ENCODE results near the gene IL1RAPL2.

The IL1RAPL2 gene

DNA sequence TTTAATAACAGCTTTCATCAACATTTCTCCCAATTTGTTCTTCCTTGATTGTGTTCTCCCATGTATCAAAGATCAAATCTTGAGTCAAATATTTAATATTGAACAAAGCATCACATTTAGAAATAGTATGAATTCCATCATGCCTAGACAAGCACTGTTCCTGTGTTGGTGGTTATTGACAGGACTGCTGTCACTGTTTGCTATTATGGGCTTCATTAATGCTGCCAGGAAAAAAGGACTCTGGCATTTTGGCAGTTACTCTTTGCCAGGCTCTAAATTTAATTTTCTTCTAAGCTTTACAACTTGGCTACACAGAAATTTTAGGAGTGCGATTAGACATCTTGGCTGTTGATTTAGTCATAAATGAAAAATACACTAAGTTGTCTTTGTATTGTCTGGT lies 960.4 kb downstream of the IL1RAPL2 start:
- Histone ChIP-seq H3K4me3 (ENCODE audit: low read length) (no peak overlapping the region), H3K9me3 (ENCODE audit: control insufficient read depth, low read length) (no peaks in the 10 kb centered on the region), H3K4me1 (ENCODE audit: control insufficient read depth, insufficient read depth, low read length) (no peaks in the 10 kb centered on the region), H3K9ac (ENCODE audit: low read length) (no peak overlapping the region), H3K36me3 (ENCODE audit: control insufficient read depth, insufficient read depth, low read length) (no peaks in the 10 kb centered on the region), H3K27me3 (ENCODE audit: control insufficient read depth, insufficient read depth, low read length) (no peaks in the 10 kb centered on the region)

DNA sequence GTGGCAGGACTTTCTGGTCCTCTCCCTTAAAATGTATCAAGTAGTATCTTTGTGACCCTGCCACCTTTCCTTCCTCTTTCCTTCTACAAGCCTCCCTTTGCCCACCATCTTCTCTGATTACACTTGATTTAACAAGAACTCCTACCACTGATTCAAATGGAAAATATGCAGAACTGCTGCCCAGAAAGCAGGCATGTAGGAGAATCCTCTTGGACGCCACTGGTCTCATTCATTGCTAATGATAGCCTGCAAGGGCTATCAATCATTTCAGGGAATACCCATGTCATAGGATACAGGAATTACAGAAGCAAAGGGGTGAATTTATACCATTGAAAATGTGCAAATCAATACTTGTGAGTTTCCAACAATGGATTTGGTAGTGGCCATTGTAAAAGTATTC lies 961.8 kb downstream of the IL1RAPL2 start:
- Histone ChIP-seq H3K4me3 (ENCODE audit: low read length) (no peak overlapping the region), H3K9ac (ENCODE audit: low read length) (no peak overlapping the region), H3K36me3 (ENCODE audit: control insufficient read depth, insufficient read depth, low read length) (no peaks in the 10 kb centered on the region), H3K27me3 (ENCODE audit: control insufficient read depth, insufficient read depth, low read length) (no peaks in the 10 kb centered on the region), H3K4me1 (ENCODE audit: control insufficient read depth, insufficient read depth, low read length) (no peaks in the 10 kb centered on the region), H3K9me3 (ENCODE audit: control insufficient read depth, low read length) (no peaks in the 10 kb centered on the region)

DNA sequence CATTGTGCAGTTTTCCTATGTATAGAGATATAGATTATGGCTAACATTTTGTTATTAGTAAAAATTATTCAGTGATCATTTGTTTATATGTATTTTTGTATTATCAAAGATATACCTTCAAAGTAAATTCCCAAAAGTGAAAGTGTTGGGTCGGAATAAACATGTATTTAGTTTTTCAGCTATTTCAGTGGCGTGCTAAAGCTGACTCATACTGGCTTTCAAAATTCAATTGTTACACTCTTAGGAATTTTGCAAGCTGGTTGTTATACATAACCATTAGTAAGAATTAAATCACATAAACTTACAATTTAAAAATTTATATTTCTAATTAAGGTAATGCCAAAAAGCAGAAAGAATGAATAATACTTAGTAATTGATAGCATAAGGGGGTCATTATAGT lies 968.0 kb downstream of the IL1RAPL2 start:
- Histone ChIP-seq H3K4me1 (ENCODE audit: control insufficient read depth, insufficient read depth, low read length) (no peaks in the 10 kb centered on the region), H3K9me3 (ENCODE audit: control insufficient read depth, low read length) (no peaks in the 10 kb centered on the region), H3K9ac (ENCODE audit: low read length) (no peak overlapping the region), H3K36me3 (ENCODE audit: control insufficient read depth, insufficient read depth, low read length) (no peaks in the 10 kb centered on the region), H3K4me3 (ENCODE audit: low read length) (no peak overlapping the region), H3K27me3 (ENCODE audit: control insufficient read depth, insufficient read depth, low read length) (no peaks in the 10 kb centered on the region)

DNA sequence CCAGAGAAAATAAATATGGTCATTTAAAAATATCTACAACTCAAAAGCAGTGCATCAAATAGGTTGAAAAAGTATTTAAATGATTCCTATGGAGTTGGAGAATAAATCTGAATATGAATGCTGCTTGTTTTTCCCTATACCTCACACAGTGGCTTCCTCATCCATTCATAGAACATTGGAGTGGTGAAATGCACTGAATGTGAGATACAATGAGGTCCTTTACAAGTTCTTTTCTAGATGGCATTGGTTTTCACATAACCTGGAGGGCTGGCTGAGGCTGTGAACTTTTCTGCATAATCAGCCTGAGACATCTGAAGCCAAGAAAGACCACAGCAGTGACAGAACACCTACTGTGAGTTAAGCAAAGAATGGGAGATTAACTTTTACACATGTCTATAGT lies 977.3 kb downstream of the IL1RAPL2 start:
- no peak overlapping the region for H3K4me3 ChIP-seq (ENCODE audit: low read length)
- no peaks in the 10 kb centered on the region for H3K4me1 ChIP-seq (ENCODE audit: control insufficient read depth, insufficient read depth, low read length)
- H3K27me3 ChIP-seq (ENCODE audit: control insufficient read depth, insufficient read depth, low read length), result no peaks in the 10 kb centered on the region
- H3K36me3 ChIP-seq (ENCODE audit: control insufficient read depth, insufficient read depth, low read length), result no peaks in the 10 kb centered on the region
- H3K9ac ChIP-seq (ENCODE audit: low read length), result no peak overlapping the region
- H3K9me3 ChIP-seq (ENCODE audit: control insufficient read depth, low read length), result no peaks in the 10 kb centered on the region

DNA sequence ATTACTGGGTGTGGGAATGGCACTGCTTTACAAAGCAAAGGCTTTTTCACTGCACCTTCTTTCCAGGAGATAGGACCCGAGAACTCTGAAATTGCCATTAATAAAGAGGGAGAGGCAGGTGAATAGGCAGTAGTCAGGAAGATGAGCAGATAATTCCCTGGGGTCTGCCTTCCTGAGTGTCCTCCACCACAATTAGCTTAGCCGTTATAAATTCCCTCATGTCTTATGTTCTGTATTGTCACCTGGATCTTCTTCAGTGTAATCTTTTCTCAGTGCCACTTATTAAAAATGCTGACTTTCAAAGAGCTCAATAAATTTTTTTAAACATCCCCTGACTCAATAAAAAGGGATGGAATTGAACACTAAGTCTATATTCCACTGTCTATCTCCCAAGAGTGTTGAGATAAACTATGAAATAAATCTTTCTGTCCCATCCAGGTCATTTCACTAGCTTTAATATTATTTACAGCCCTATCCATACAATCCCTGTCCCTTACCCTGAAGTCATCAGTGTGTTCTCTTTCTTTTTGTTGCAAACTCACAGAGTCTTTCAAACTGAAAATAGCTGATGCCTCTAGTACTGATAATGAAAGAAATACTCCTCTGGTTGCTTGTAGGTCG lies 984.2 kb downstream of the IL1RAPL2 start:
- Histone ChIP-seq H3K4me1 (ENCODE audit: control insufficient read depth, insufficient read depth, low read length) (no peaks in the 10 kb centered on the region), H3K36me3 (ENCODE audit: control insufficient read depth, insufficient read depth, low read length) (no peaks in the 10 kb centered on the region), H3K9ac (ENCODE audit: low read length) (no peak overlapping the region), H3K4me3 (ENCODE audit: low read length) (no peak overlapping the region), H3K27me3 (ENCODE audit: control insufficient read depth, insufficient read depth, low read length) (no peaks in the 10 kb centered on the region), H3K9me3 (ENCODE audit: control insufficient read depth, low read length) (no peaks in the 10 kb centered on the region)

GRCh38 chrX:105552395-105552794 lies 986.4 kb downstream of the IL1RAPL2 start:
- no peaks in the 10 kb centered on the region for H3K27me3 ChIP-seq (ENCODE audit: control insufficient read depth, insufficient read depth, low read length)
- H3K9ac ChIP-seq (ENCODE audit: low read length), result no peak overlapping the region
- H3K4me1 ChIP-seq (ENCODE audit: control insufficient read depth, insufficient read depth, low read length), result no peaks in the 10 kb centered on the region
- no peaks in the 10 kb centered on the region for H3K9me3 ChIP-seq (ENCODE audit: control insufficient read depth, low read length)
- H3K36me3 ChIP-seq (ENCODE audit: control insufficient read depth, insufficient read depth, low read length), result no peaks in the 10 kb centered on the region
- no peak overlapping the region for H3K4me3 ChIP-seq (ENCODE audit: low read length)

DNA sequence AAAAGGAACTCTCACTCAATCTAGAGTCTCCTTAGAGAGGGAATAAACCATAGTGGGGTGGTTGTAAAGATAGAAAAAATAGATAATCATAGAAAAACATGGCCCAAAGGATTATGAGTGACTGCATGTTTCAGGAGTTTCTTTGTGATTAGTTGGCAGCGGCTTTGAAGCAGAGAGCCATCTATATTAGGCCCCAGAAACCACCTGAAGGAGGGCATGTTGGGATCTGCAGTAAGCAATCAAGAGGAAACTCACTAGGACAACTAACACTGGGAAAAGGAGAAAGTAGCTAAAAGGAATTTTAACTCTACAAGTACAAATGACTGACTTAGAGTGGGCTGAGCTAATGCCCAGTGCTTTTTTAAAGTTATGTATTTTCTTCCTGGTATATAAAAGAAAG lies 987.1 kb downstream of the IL1RAPL2 start:
- Histone ChIP-seq H3K4me1 (ENCODE audit: control insufficient read depth, insufficient read depth, low read length) (no peaks in the 10 kb centered on the region), H3K36me3 (ENCODE audit: control insufficient read depth, insufficient read depth, low read length) (no peaks in the 10 kb centered on the region), H3K9me3 (ENCODE audit: control insufficient read depth, low read length) (no peaks in the 10 kb centered on the region), H3K4me3 (ENCODE audit: low read length) (no peak overlapping the region), H3K27me3 (ENCODE audit: control insufficient read depth, insufficient read depth, low read length) (no peaks in the 10 kb centered on the region), H3K9ac (ENCODE audit: low read length) (no peak overlapping the region)

DNA sequence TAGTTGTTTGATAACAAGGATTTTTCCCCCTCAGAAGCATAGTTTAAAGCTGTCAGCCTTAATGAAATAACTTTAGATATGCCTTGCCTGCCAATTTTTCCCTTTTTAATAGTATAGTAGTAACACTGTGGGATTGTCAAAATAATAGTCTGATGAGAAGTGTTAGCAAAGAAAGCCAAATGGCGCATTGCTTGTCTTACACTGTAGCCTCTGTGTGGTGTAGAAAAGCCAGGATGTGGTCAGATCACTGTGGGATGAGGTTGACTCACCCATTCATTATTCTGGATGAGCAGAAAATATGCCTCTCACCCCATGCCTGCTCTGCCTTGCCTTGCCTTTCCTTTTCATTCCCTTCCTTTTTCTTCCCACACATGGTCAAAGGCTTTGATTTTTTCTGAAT lies 998.5 kb downstream of the IL1RAPL2 start:
- Histone ChIP-seq H3K27me3 (ENCODE audit: control insufficient read depth, insufficient read depth, low read length) (no peaks in the 10 kb centered on the region), H3K9ac (ENCODE audit: low read length) (no peak overlapping the region), H3K36me3 (ENCODE audit: control insufficient read depth, insufficient read depth, low read length) (no peaks in the 10 kb centered on the region), H3K4me1 (ENCODE audit: control insufficient read depth, insufficient read depth, low read length) (no peaks in the 10 kb centered on the region), H3K9me3 (ENCODE audit: control insufficient read depth, low read length) (no peaks in the 10 kb centered on the region), H3K4me3 (ENCODE audit: low read length) (no peak overlapping the region)

- Histone ChIP-seq H3K9me3 (ENCODE audit: control insufficient read depth, low read length) (no peaks in the 10 kb centered on the region), H3K4me3 (ENCODE audit: low read length) (no peak overlapping the region), H3K27me3 (ENCODE audit: control insufficient read depth, insufficient read depth, low read length) (no peaks in the 10 kb centered on the region), H3K36me3 (ENCODE audit: control insufficient read depth, insufficient read depth, low read length) (no peaks in the 10 kb centered on the region), H3K9ac (ENCODE audit: low read length) (no peak overlapping the region), H3K4me1 (ENCODE audit: control insufficient read depth, insufficient read depth, low read length) (no peaks in the 10 kb centered on the region)
These were observed 999.9 kb downstream of the IL1RAPL2 start for GRCh38 chrX:105565856-105566255.

DNA sequence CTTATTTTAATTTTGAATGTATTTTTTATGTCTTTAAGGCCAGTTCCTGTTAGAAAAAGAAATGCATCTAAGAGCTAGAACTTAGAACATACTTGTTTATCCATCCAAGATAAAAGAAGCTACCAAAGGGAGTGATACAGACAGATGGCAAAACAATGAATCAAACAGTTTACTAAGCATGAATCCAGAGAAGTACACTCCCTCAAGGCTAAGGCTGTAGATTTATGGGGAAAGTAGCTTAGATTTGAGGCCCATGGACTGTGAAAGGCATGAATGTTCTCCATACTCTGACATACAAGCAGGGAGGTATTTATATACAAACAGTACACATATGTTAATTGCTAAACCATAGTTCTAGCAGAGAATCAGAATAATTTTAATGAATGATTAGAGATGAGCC lies 1001.1 kb downstream of the IL1RAPL2 start:
- H3K36me3 ChIP-seq (ENCODE audit: control insufficient read depth, insufficient read depth, low read length), result no peaks in the 10 kb centered on the region
- H3K4me1 ChIP-seq (ENCODE audit: control insufficient read depth, insufficient read depth, low read length), result no peaks in the 10 kb centered on the region
- H3K9me3 ChIP-seq (ENCODE audit: control insufficient read depth, low read length), result no peaks in the 10 kb centered on the region
- H3K27me3 ChIP-seq (ENCODE audit: control insufficient read depth, insufficient read depth, low read length), result no peaks in the 10 kb centered on the region
- H3K9ac ChIP-seq (ENCODE audit: low read length), result no peak overlapping the region
- H3K4me3 ChIP-seq (ENCODE audit: low read length), result no peak overlapping the region

GRCh38 chrX:105608745-105609144 lies 1042.7 kb downstream of the IL1RAPL2 start:
- Histone ChIP-seq H3K4me3 (ENCODE audit: low read length) (no peak overlapping the region), H3K9me3 (ENCODE audit: control insufficient read depth, low read length) (no peaks in the 10 kb centered on the region), H3K36me3 (ENCODE audit: control insufficient read depth, insufficient read depth, low read length) (no peaks in the 10 kb centered on the region), H3K27me3 (ENCODE audit: control insufficient read depth, insufficient read depth, low read length) (no peaks in the 10 kb centered on the region), H3K4me1 (ENCODE audit: control insufficient read depth, insufficient read depth, low read length) (no peaks in the 10 kb centered on the region), H3K9ac (ENCODE audit: low read length) (no peak overlapping the region)

DNA sequence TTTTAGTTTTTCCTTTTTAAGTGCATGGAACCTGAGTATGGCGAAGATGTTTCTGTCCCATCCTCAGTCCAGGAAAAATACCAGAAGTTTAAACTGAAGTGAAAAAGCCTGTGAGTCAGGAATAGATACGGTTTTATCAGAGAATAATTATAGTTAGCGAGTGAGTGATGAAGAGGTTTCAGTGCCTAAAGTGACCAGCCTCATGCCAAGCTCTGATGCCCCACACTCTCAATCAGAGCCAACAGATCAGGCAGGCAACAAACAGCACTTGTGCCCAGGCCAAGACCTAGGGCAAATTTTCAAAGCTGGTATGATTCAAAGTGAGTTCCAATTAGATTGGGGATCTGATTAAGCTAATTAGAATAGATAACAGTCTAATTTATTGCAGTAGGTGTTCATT lies 1043.5 kb downstream of the IL1RAPL2 start:
- Histone ChIP-seq H3K9me3 (ENCODE audit: control insufficient read depth, low read length) (no peaks in the 10 kb centered on the region), H3K4me3 (ENCODE audit: low read length) (no peak overlapping the region), H3K4me1 (ENCODE audit: control insufficient read depth, insufficient read depth, low read length) (no peaks in the 10 kb centered on the region), H3K36me3 (ENCODE audit: control insufficient read depth, insufficient read depth, low read length) (no peaks in the 10 kb centered on the region), H3K9ac (ENCODE audit: low read length) (no peak overlapping the region), H3K27me3 (ENCODE audit: control insufficient read depth, insufficient read depth, low read length) (no peaks in the 10 kb centered on the region)

DNA sequence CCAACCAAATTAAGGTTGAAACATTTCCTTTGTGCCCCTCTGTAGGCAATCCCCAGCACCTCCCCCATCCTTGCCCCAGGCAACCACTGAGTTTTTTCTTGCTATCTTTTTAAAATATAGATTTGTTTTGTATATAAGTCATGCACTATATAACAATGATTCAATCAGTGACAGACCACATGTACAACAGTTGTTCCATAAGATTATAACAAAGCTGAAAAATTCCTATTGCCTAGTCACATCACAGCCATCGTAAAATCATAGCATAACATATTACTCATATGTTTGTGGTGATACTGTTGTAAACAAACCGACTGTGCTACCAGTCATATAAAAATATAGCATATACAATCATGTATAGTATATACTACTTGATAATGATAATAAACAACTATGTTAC lies 1044.4 kb downstream of the IL1RAPL2 start:
- Histone ChIP-seq H3K4me3 (ENCODE audit: low read length) (no peak overlapping the region), H3K4me1 (ENCODE audit: control insufficient read depth, insufficient read depth, low read length) (no peaks in the 10 kb centered on the region), H3K27me3 (ENCODE audit: control insufficient read depth, insufficient read depth, low read length) (no peaks in the 10 kb centered on the region), H3K9me3 (ENCODE audit: control insufficient read depth, low read length) (no peaks in the 10 kb centered on the region), H3K9ac (ENCODE audit: low read length) (no peak overlapping the region), H3K36me3 (ENCODE audit: control insufficient read depth, insufficient read depth, low read length) (no peaks in the 10 kb centered on the region)
